T-helper 2 cell treated with Interferon-gamma antibody and Interleukin-4, amounts not matched to agents 100 ng/mL and 5 ng/mL, for 36 hours (primary cell): ENCODE results near the gene NOS1. TPM values are rescaled to one million over a fixed set of nuclear protein-coding genes. Genes with fewer than 3 reads are reported as not detected.
"Not testable (repeated sequence)": the region's sequence is repeated elsewhere in the genome, so short reads cannot be mapped to it uniquely, and the experiment has no call there.

ENCODE experiments used
- intact Hi-C: fragments of 100-400 bp; cut with micrococcal nuclease; formaldehyde crosslinking; loops from one replicate; pipeline ENCODE4 v1.15.1; 2023
- total RNA-seq: library from RNA; stranded (reverse); gene quantifications from 2 replicates; pipeline ENCODE4 v1.2.3, GENCODE V29; 2022

NOS1 gene
- not detected in 2 replicates for total RNA-seq

DNA sequence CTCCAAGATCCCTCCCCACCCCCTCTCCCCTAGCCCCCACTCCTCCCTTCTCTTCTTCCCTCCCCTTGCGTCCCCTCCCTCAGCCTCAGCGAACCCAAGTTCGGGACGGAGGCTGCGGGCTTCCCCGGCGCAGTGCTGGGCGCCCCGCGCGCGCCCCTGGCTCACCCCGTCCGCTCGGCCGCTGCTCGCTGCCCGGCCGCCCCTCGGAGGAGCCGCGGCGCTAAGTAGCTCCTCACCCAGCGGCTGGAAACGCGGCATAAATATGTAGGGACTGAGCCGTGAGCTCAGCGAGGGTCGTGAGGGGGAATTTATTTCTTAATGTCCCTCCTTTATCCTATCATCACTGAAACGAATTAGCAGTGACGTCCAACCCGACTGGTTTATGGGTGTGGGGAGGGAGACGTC, at the start of gene NOS1:
NOS1 (minus strand) TSS at position 280 of the 405 bp plus-strand sequence. CDS start 30,557 bp downstream, outside the sequence.
- intact Hi-C loops, result no loop called here

DNA sequence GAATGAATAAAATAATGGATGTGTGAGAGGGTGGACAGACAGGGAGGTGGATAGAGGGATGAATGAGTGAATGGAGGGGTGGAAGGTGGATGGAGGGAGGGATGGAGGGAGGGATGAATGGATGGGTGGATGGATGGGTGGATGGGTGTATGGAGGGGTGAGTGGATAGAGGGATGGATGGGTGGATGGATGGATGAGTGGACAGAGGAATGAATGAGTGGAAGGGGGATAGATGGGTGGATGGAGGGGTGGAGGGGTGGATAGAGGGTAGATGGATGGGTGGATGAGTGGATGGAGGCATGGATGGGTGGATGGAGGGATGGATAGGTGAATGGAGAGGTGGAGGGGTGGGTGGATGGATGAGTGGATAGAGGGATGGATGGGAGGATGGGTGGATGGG, 47.9 kb upstream of the NOS1 start:
- intact Hi-C loops, result no loop called here

DNA sequence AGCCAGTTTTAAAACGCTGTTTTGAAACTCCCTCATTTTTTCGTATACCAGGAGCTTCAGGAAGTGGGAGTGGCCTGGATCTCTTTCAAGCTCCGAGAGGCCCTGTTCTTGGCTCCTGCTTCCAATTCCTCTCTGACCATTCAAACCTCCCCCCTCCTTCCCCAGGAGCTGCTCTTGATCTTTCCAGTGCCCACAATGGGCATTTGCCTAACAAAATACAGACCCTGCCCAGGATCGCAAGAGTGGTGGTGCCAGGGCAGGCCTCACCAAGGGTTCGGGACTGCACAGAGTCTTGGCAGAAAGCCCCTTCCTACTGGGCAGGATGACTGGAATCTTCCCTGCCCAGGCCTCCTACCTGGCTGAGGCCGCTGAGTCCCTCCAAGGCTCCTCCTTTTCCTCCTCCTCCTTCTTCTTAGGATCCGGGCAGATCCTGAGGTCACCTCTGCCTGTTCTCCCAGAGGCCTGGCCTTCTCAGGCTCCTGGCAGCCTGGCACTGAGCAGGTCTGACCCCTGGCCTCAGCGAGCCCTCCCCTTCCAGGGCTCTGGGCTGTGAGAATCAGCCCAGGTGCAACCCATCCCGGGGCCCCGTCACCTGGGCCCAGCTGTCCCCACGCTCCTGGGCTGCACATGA, 46.9 kb upstream of the NOS1 start:
- intact Hi-C loops, result no loop called here

DNA sequence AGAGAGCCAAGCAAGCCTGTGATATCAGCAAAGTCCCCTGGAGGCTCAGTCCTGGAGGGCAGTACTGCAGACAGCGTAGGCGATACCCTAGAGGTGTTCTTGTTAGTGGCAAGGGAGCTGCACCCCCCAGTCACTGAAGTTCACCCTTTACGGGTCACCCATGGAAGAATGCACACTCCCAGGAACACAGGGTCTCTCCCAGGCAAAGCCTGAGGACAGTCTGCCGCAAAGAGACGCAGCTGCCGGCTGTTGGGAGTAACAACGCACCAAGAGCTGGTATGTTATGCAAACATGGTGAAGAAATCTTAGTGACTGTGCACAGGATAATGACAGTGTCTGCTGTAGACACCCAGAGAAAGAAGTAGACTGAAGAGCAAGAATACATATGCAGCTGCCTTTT, 43.5 kb upstream of the NOS1 start:
- intact Hi-C loops, result no loop called here

DNA sequence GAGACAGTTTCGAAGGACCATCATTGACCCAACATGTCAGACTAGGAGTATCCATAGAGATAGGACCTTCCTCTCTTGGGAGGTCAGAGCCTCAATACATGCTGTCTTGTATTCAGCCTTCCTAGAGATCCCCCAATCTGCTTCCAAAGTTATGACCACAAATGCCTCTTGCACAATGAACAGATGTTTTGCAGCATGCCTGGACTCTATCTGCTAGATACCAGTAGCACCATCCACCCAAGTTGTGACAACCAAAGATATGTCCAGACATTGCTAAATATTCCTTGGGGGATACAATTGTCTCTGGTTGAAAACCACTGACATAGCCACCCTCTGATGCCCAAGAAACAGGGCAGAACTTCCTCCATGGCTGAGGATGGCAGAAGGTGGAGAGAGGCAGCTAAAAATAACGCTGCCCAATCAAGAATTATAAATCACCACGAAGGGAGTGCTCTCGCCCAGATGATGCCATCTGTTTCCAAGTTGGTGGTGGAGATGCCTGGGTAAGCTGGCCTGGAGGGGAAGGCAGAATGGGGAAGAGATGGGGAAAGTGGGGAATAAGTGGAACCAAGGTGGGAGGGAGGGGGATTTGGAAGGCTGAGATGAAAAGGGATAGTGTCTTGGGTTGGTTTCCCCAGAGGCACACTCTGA, 42.9 kb upstream of the NOS1 start:
- intact Hi-C loops, result no loop called here

DNA sequence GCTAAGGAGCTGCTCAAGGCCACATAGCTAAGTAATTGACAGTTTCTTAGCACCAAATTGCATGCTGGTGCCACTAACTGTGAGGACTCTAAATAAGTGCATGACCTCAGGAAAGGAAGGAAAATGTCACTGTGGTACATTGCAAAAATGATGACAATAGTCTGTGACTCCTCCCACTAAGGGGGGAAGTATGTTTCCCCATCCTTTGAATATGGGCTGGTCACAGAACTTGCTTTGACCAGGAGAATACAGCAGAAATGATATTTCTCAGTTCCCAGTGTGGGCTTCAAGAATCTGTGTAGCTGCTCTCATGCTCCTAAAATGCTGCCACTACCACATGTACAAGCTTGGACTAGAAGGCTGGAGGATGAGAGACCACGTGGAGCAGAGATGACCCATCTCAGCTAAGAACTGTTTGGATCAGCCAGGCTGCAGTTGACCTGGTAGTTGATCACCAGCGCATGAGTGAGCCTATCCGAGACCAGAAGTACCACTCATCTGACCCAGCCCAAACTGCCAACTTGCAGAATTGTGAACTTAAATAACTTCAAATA, 42.2 kb upstream of the NOS1 start:
- intact Hi-C loops, result no loop called here

DNA sequence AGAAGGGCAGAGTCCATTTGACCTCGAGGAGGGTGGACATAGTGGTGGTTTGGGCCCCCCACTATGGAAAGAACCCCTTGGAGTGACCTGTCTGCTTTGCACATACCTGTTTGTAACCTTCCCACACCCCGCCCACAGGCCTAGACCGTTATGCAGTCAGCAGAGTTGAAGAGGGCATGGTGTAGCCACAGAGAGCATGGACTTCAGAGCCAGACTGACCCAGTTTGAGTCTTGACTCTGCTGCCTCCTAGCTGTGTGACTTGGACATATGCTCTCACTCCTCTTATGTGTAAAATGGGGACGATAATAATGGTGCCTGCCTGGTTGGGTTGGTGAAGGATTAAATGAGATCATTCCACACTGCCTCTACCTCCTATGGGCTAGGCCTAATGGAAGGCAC, 40.9 kb upstream of the NOS1 start:
- intact Hi-C loops, result no loop called here

DNA sequence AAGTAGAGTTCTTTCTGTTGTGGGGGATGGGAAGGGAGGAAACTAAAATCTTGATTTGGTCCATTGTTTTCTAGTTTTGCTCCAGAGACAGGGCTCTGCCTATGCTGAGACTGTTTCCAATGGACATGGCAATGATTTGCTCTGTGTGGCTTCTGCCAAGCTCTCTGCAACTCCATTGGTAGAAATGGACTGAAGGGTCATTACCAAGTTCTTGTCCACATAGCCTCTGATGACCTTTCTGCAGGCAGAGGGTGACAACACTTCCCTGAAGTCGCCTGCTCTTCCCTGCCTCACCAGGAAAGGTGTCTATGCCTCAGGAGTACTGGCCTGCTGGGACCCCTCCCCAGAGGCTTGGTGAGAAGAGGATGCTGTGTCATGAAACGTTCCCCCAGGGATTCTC, 39.5 kb upstream of the NOS1 start:
- intact Hi-C loops, result no loop called here

DNA sequence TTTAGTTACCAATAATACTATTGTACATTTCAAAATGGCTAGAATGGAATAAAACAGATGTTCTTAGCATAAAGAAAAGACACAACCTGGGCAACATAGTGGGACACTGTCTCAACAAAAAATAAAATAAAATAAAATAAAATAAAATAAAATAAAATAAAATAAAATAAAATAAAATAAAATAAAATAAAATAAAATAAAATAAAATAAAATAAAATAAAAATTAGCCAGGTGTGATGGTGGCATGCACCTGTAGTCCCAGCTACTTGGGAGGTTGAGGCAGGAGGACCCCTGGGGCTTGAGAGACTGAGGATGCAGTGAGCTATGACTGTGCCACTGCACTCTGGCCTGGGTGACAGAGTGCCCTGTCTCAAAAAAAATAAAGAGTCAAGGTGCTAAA, 37.1 kb upstream of the NOS1 start:
- intact Hi-C loops, result not testable (repeated sequence)

DNA sequence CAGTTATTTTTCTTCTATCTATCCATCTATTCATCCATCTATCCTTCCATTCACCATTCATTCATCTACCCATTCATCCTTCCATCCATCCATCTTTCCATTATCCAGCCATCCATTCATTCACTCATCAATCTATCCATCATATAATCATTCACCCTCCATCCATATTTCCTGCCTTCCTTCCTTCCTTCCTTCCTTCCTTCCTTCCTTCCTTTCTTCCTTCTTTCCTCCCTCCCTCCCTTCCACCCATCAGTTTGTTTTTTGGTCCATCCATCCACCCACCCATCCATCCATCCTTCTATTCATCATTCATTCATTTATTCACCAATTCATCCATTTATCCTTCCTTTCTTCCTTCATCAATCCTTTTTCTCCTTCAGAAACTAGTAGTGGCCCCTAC, 34.3 kb upstream of the NOS1 start:
- intact Hi-C loops, result no loop called here

DNA sequence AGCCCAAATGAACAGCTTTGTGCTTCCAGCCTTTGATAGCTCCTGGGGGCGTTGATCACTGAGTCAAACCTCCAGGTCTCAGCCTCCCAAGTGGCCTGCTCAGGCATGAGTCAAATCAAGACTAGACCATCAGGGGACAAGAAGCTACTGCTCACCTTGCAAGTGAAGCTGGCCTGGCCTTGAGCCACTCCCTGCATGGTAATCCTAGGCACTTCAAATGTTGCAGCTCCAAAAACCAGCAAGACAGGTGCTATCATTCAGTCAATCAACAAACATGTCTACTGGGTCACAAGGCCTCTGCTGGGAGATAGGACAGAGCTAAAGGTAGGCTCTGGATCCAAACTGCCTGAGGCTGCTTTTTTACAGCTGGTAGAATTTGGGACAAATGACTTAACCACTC, 33.1 kb upstream of the NOS1 start:
- intact Hi-C loops, result no loop called here

DNA sequence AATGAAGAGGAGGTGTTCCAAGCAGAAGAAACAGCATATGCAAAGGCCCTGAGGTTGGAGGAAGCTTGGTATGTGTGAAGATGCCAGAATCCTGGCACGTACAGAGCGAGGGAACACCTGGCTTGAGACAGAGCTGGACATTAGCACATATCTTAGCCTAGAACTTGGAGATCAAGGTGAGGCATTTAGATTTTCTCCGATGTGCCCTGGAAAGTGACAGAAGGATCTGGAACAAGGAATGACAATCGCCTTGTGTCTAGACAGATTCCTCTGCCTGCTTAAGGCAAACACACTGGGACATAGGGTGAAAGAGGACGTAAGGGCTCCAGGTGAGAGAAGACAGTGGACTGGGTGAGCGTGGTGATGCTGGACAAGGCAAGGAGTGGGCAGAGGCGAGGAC, 32.2 kb upstream of the NOS1 start:
- intact Hi-C loops, result no loop called here

DNA sequence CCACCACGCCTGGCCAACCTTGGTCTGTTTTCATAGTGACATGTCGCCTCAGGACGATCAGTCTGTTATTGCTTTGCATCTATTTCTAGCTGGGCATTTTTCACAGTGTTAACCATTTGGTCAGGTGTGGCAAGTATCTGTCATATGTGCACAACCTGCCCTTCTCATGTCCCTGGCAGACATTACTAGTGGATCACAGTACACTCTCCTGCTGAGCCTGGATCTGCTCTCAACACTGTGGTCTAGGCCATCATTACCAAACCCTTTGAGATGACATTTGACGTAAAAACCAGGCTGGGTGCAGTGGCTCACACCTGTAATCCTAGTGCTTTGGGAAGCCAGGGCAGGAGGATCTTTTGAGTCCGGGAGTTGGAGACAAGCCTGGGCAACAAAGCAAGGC, 29.4 kb upstream of the NOS1 start:
- intact Hi-C loops, result no loop called here

DNA sequence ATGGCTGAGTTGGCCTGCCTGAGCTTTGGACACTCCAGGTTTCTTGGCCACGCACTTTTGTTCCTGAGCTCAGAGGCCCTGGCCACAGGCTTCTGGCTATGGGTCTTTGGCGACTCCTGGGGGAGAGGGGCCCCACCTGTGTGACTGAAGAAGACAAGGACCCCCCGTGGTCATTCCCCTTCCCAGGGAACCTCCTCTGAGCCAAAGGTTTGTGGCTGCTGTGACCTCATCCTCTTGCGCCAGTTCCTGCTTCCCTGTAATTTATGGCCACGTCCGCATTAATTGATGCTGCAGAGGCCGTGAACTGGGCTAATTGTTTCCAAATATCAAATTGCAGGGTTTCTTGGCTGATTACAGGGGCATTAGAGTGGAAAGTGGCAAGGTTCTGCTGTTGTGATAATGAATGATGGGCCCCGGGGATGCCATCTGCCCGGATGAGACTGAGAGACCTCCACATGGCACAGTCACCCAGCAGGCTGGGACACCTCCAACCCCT, 27.6 kb upstream of the NOS1 start:
- intact Hi-C loops, result no loop called here

DNA sequence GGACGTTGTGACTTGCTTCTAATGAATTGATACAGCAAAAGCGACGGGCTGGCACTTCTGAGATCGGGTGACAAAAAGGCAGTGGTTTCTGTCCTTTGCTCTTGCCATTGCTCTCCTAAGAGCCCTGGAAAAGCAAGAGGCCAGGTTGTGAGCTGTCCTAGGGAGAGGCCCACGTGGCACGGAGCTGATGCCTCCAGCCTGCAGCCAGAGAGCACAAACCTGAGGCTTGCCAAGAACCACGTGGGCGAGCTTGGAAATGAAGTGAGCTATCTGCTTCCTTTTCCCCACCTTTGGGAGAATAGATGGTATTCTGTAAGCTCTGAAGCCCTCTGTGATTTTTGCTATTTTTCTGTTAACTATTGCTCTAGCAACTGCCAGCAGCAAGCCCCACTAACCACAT, 26.4 kb upstream of the NOS1 start:
- intact Hi-C loops, result no loop called here

DNA sequence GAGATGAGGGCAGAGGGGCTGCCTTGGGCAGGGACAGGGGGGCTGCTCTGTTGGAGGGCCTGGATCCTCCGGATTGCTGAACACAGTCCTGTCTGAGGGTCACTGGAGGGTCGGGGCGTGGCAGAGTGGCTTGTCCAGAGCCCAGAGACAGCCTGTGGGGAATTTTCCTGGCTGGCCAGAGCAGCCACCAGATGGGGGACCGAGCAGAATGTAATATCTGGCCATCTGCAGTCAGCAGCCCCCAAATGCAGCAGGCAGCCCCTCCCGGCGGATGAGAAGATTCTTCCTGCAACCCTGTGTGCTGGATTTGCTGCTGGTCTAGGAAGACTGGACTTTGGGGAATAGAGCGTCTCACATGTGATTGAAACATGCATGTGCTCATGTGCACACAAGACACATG, 23.3 kb upstream of the NOS1 start:
- intact Hi-C loops, result no loop called here

DNA sequence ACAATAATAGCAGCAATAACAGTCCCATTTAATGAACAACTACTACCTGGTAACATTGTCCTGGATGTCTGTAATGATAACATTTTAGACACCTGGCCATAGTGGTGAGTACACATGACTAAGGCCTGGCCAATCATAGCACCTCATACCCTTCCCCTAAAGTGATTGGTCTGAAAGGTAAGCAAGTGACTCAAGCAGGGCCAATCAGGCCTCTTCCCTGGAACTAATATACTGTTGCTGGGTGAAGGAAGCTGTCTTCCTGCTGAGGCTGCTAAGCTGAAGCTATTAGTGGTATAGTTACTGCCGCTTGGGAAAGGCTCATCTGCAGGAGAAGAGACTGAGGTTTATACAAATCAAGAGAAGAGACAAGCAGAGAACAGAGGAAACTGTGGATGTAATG, 18.7 kb upstream of the NOS1 start:
- intact Hi-C loops, result no loop called here

DNA sequence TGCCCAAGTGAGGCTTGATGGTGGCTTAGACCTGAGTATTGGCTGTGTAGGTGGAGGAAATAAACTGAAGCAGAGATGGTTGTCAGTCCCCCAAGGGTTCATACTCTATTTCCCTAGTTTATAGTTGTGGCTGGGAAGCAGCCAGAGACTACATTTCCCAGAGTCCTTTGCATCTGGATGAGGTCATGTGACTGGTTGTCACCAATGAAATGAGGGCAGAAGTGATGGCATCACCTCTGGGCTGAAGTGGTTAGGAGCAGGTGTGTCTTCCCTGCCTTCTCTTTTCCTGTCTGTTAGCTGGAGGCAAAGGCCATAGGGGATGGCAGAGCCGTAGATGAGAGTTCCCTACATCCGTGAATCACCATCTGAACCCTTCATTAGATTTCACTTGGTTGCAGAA, 16.3 kb upstream of the NOS1 start:
- intact Hi-C loops, result no loop called here

DNA sequence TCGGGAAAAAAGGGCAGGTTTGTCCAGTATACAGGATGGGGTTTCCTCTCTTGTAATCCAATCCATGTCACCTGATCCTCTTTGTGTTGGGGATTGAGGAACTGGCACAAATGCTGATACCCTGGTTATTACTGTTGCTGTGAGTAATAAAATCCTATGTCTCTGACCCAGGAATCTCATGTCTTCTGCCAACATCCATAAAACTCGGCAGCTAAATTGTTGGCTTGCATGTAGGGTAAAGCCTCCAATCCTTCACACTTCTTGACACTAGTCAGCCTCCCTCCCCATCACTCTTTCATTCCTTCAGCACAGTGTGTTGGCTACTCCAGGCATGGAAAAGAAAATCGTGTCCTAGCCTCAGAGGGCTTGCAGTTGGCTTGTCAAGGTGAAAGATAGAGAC, 9.2 kb upstream of the NOS1 start:
- intact Hi-C loops, result no loop called here

DNA sequence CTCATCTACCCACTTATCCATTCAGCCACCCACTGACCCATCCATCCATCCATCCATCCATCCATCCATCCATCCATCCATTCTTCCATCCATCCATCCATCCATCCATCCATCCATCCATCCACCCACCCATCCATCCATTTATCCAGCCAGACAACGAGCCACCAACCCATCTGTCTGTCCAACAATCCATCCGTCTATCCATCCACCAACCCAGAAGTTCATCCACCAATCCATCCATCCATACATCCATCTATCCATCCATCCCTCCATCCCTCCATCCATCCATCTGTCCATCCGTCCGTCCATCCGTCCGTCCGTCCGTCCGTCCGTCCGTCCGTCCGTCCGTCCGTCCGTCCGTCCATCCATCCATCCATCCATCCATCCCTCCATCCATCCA, 8.6 kb upstream of the NOS1 start:
- intact Hi-C loops, result not testable (repeated sequence)

DNA sequence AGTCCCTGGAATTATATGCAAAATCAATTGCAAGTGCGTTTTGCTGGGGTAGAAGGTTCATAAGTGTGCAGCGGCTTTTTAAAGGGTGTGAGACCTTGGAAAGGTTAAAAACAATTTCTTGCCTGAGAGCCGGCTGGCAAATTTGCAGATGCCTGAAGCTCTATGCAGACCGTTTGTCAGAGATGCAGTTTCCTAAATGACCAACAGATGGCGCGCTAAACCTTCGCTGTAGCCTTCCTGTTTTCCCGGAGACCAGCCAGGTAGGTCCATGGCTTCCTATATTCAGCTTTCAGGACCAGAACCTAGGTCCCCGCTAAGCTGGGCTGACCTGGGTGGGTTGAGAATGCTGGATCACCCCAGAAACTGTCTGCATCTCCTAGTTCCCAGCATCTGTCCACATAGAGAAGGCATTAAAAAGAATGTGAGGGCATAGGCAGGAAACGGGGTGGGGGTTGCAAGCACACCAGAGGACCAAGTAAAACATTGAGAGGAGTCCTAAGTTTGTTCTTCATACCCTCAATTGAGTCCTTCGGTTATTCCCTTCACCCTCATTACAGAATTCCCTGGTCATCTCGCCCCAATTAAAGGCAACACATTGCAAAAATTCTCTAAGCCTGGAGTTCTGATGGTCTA, 5.7 kb upstream of the NOS1 start:
- intact Hi-C loops, result loop anchor here (1.0 kb wide), 2 partner anchors 220 to 470 kb away; no protein-coding TSS in a partner anchor

DNA sequence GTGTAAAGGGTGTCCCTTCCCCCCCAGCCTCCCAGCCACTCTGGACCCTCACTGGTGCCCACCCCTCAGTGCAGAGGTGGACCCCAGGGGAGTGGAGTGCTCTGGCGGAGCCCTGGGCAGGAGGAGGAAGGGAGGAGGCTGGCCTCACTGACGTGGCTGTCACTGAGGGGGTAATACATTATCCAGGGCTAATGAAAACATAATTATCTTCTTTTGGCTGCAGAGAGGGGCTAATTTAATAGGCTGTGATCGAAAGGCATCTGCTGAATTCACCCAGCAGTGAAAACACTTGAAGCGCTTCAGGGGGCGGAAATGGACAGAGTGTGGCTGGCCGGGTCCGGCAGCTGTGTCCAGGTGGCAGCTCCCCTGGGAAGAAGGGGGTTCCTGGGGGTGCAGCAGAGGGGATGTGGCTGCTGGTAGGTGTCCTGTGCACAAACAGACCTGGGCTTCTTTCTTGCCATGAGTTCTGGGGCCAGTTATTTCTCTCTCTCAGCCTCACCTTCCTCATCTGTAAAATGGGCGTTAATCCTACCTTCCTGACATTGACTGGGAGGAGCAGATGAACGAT, 3.7 kb upstream of the NOS1 start:
- intact Hi-C loops, result no loop called here
